GM23338 (cell line): ENCODE results near the gene MAFB. TPM values are rescaled to one million over a fixed set of nuclear protein-coding genes. Genes with fewer than 3 reads are reported as not detected.

Experiments used
- ATAC-seq: fragments of 200-7000 bp; cut with Tn5 transposase; 3 replicates; pipeline ENCODE4 v1.9.1; 2020
- DNase-seq: peaks from one replicate; pipeline ENCODE4 v3.0.0-alpha.2; 2015; ENCODE audit warnings: low spot score
- H2AFZ ChIP-seq: fragments of 200-600 bp; sonication (generic); 2 replicates; pipeline ENCODE4 v1.8.0; 2016; ENCODE audit warnings: antibody characterized with exemption, mild to moderate bottlenecking, moderate library complexity
- H3F3A ChIP-seq: fragments of 200-600 bp; sonication (generic); replicated peaks from 2 replicates; pipeline ENCODE4 v1.8.0; 2017; ENCODE audit warnings: antibody characterized with exemption, mixed run types, low read depth
- H3K27ac ChIP-seq: fragments of 200-600 bp; sonication (generic); 2 replicates; pipeline ENCODE4 v1.6.1; 2016; ENCODE audit warnings: low read depth
- H3K27me3 ChIP-seq: fragments of 200-600 bp; sonication (generic); 2 replicates; pipeline ENCODE4 v1.8.0; 2016; ENCODE audit warnings: mild to moderate bottlenecking, mixed run types, moderate library complexity; ENCODE audit not compliant: insufficient read depth
- H3K36me3 ChIP-seq: fragments of 200-600 bp; sonication (generic); 2 replicates; pipeline ENCODE4 v1.8.0; 2016; ENCODE audit warnings: mild to moderate bottlenecking; ENCODE audit not compliant: insufficient read depth
- H3K4me1 ChIP-seq: fragments of 200-600 bp; sonication (generic); 2 replicates; pipeline ENCODE4 v1.8.0; 2016; ENCODE audit warnings: mild to moderate bottlenecking, moderate library complexity; ENCODE audit not compliant: insufficient read depth
- H3K4me2 ChIP-seq: fragments of 200-600 bp; sonication (generic); 2 replicates; pipeline ENCODE4 v1.7.1; 2017; ENCODE audit warnings: mixed run types
- H3K4me3 ChIP-seq: fragments of 200-600 bp; sonication (generic); 2 replicates; pipeline ENCODE4 v1.6.1; 2016; ENCODE audit warnings: mixed run types
- H3K79me2 ChIP-seq: fragments of 200-600 bp; sonication (generic); replicated peaks from 2 replicates; pipeline ENCODE4 v1.8.0; 2017; ENCODE audit warnings: mild to moderate bottlenecking; ENCODE audit not compliant: insufficient read depth
- H3K9me2 ChIP-seq: fragments of 200-600 bp; sonication (generic); 2 replicates; pipeline ENCODE4 v1.8.0; 2017; ENCODE audit not compliant: insufficient read depth
- H4K20me1 ChIP-seq: fragments of 200-600 bp; sonication (generic); replicated peaks from 2 replicates; pipeline ENCODE4 v1.8.0; 2017; ENCODE audit warnings: mild to moderate bottlenecking; ENCODE audit not compliant: insufficient read depth
- H3K27ac Mint-ChIP-seq: 2 replicates; pipeline ENCODE4 v1.8.0; 2020; ENCODE audit warnings: inconsistent platforms, mild to moderate bottlenecking, moderate library complexity, mixed read lengths
- H3K27me3 Mint-ChIP-seq: 3 replicates; pipeline ENCODE4 v1.8.0; 2022; ENCODE audit warnings: low read depth, mild to moderate bottlenecking, moderate library complexity, mixed read lengths, inconsistent platforms; ENCODE audit not compliant: insufficient read depth, poor library complexity
- H3K36me3 Mint-ChIP-seq: 3 replicates; pipeline ENCODE4 v1.8.0; 2021; ENCODE audit warnings: low read depth, mild to moderate bottlenecking, inconsistent platforms, moderate library complexity, mixed read lengths
- H3K4me1 Mint-ChIP-seq: 3 replicates; pipeline ENCODE4 v1.8.0; 2020; ENCODE audit warnings: mild to moderate bottlenecking, inconsistent platforms, mixed read lengths
- H3K4me3 Mint-ChIP-seq: 3 replicates; pipeline ENCODE4 v1.8.0; 2021; ENCODE audit warnings: moderate library complexity, mild to moderate bottlenecking, inconsistent platforms, mixed read lengths
- H3K9me3 Mint-ChIP-seq: 3 replicates; pipeline ENCODE4 v1.8.0; 2020; ENCODE audit warnings: moderate library complexity, mild to moderate bottlenecking, inconsistent platforms, mixed read lengths
- CREB1 ChIP-seq: fragments of 250-450 bp; sonication (Bioruptor Pico); IDR thresholded peaks from 2 replicates; pipeline ENCODE4 v1.5.0; 2020; ENCODE audit warnings: low read depth, mild to moderate bottlenecking, moderate library complexity
- EZH2 ChIP-seq: fragments of 200-600 bp; sonication (generic); IDR thresholded peaks from one replicate; pipeline ENCODE4 v1.8.0; 2017; ENCODE audit warnings: antibody characterized with exemption, mild to moderate bottlenecking, low read depth; ENCODE audit not compliant: unreplicated experiment
- EZH2phosphoT487 ChIP-seq: fragments of 200-600 bp; sonication (generic); IDR thresholded peaks from one replicate; pipeline ENCODE4 v1.8.1; 2018; ENCODE audit warnings: antibody characterized with exemption; ENCODE audit not compliant: unreplicated experiment
- JUNB ChIP-seq: IDR thresholded peaks from one replicate; pipeline ENCODE4 v1.6.1; 2016; ENCODE audit warnings: antibody characterized with exemption; ENCODE audit not compliant: unreplicated experiment
- NANOG ChIP-seq: IDR thresholded peaks from 2 replicates; pipeline ENCODE4 v1.6.1; 2016; ENCODE audit warnings: antibody characterized with exemption, borderline replicate concordance
- POLR2AphosphoS5 ChIP-seq: IDR thresholded peaks from 2 replicates; pipeline ENCODE4 v1.6.1; 2016; ENCODE audit warnings: antibody characterized with exemption, low read depth
- REST ChIP-seq: IDR thresholded peaks from one replicate; pipeline ENCODE4 v1.6.1; 2018; ENCODE audit warnings: antibody characterized with exemption; ENCODE audit not compliant: unreplicated experiment
- STAT1 ChIP-seq: IDR thresholded peaks from one replicate; pipeline ENCODE4 v1.6.1; 2016; ENCODE audit warnings: antibody characterized with exemption; ENCODE audit not compliant: unreplicated experiment
- ZNF114 ChIP-seq: fragments of 250-450 bp; sonication (Bioruptor Pico); IDR thresholded peaks from 2 replicates; pipeline ENCODE4 v1.5.0; 2020; ENCODE audit warnings: mild to moderate bottlenecking, moderate library complexity
- ZNF331 ChIP-seq: fragments of 250-450 bp; sonication (Bioruptor Pico); IDR thresholded peaks from 2 replicates; pipeline ENCODE4 v1.5.0; 2020; ENCODE audit warnings: low read depth, mild to moderate bottlenecking, moderate library complexity
- ZNF462 ChIP-seq: fragments of 250-450 bp; sonication (Bioruptor Pico); IDR thresholded peaks from 2 replicates; pipeline ENCODE4 v1.5.0; 2020; ENCODE audit warnings: mild to moderate bottlenecking, moderate library complexity
- polyA plus RNA-seq: library from polyadenylated mRNA; unstranded; fragments of >200 nt; fragmentation: Nextera tagmentation; extraction: Ambion mirVana; gene quantifications from 2 replicates; pipeline ENCODE4 v1.2.1, GENCODE V29; 2016
- total RNA-seq: library from RNA; depleted of rRNA; stranded (reverse); fragments of >200 nt; shearing (Covaris generic); gene quantifications from 2 replicates; pipeline ENCODE4 v1.2.3, GENCODE V29; 2014
- TF ChIP-seq, protein P1 (sequence below), 2 experiments: fragments of 200-600 bp in 1 of 2; sonication (generic) in 1 of 2; conservative IDR thresholded peaks; 2 replicates each; pipeline versions ENCODE4 v1.5.1 to v1.6.1; 2016 to 2017; ENCODE audit warnings: antibody characterized with exemption in 2 of 2, low read depth in 2 of 2, mild to moderate bottlenecking in 2 of 2, moderate library complexity in 1 of 2
- TF ChIP-seq, protein P2 (sequence below): IDR thresholded peaks from 2 replicates; pipeline ENCODE4 v1.6.1; 2016; ENCODE audit warnings: antibody characterized with exemption

The MAFB gene
- total and polyA plus RNA-seq, 2 experiments from 2014 or later: 1.6 to 2.3 TPM

DNA sequence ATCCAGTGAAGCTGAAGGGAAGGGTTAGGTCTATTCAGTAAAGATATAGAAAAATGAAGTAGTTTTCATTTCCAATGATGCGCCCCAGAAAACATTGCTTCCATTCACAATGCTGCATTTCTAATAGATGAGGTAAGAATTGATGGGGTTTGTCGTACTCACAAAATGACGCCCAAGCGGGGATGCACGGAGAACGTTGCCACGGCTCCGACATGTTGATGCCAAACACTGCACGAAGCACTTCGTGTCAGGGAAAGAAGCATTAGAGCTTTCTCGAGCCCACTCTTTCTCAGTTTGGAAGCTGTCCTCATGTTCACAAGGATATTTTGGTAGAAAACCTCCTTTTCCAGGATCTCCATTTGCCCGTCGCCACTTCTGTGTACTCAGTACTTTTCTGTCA, 21.6 kb upstream of the MAFB start:
- H3K4me3 Mint-ChIP-seq: no peak overlapping the region
- Histone ChIP-seq H3K27me3 (no peaks in the 10 kb centered on the region), H3K9me2 (no peaks in the 10 kb centered on the region), H3K36me3 (no peaks in the 10 kb centered on the region), H3K4me1 (no peaks in the 10 kb centered on the region), H3F3A (no peaks in the 10 kb centered on the region), H3K79me2 (no peaks in the 10 kb centered on the region), H4K20me1 (no peaks in the 10 kb centered on the region), H2AFZ (no peak overlapping the region), H3K4me2 (no peak overlapping the region), H3K27ac (no peak overlapping the region), H3K4me3 (no peak overlapping the region)
- ATAC-seq: no peak
- no peak for DNase-seq
- TF ChIP-seq ZNF114 (CRISPR knock-in tag) (no peak), REST (no peak), ZNF331 (CRISPR knock-in tag) (no peak), POLR2AphosphoS5 (no peak), STAT1 (no peak), ZNF462 (no peak), NANOG (no peak), EZH2 (no peak), CREB1 (CRISPR knock-in tag) (no peak), JUNB (no peak), EZH2phosphoT487 (no peak)
- TF ChIP-seq, protein P1, sequence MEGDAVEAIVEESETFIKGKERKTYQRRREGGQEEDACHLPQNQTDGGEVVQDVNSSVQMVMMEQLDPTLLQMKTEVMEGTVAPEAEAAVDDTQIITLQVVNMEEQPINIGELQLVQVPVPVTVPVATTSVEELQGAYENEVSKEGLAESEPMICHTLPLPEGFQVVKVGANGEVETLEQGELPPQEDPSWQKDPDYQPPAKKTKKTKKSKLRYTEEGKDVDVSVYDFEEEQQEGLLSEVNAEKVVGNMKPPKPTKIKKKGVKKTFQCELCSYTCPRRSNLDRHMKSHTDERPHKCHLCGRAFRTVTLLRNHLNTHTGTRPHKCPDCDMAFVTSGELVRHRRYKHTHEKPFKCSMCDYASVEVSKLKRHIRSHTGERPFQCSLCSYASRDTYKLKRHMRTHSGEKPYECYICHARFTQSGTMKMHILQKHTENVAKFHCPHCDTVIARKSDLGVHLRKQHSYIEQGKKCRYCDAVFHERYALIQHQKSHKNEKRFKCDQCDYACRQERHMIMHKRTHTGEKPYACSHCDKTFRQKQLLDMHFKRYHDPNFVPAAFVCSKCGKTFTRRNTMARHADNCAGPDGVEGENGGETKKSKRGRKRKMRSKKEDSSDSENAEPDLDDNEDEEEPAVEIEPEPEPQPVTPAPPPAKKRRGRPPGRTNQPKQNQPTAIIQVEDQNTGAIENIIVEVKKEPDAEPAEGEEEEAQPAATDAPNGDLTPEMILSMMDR (conservative IDR thresholded peaks at IDR 0.05; ENCODE audit: low read depth in 2 of 2): no peak
- TF ChIP-seq, protein P2, sequence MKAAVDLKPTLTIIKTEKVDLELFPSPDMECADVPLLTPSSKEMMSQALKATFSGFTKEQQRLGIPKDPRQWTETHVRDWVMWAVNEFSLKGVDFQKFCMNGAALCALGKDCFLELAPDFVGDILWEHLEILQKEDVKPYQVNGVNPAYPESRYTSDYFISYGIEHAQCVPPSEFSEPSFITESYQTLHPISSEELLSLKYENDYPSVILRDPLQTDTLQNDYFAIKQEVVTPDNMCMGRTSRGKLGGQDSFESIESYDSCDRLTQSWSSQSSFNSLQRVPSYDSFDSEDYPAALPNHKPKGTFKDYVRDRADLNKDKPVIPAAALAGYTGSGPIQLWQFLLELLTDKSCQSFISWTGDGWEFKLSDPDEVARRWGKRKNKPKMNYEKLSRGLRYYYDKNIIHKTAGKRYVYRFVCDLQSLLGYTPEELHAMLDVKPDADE: no peak
- H3K9me3 Mint-ChIP-seq: no peaks in the 10 kb centered on the region
- H3K36me3 Mint-ChIP-seq: no peaks in the 10 kb centered on the region
- H3K4me1 Mint-ChIP-seq: peaks cover 4% of the 10 kb centered on the region; the same call in 2 of the 3 replicates
- peaks cover 4% of the 10 kb centered on the region for H3K27me3 Mint-ChIP-seq
- no peak overlapping the region for H3K27ac Mint-ChIP-seq
